Fibroblast of mammary gland (primary cell): Measurements from ENCODE around the gene RAB3C.

ENCODE experiments used
- DNase-seq: peaks from one replicate; pipeline ENCODE4 v3.0.0-alpha.2; 2010; ENCODE audit warnings: low read depth
- H3K4me3 ChIP-seq: 2 replicates; pipeline ENCODE4 v1.5.1; 2011; ENCODE audit warnings: low read depth, mild to moderate bottlenecking, low read length, moderate library complexity; ENCODE audit not compliant: control insufficient read depth
- TF ChIP-seq, protein P1 (sequence below): conservative IDR thresholded peaks from 2 replicates; pipeline ENCODE4 v1.5.1; 2011; ENCODE audit warnings: low read depth, low read length, inconsistent platforms; ENCODE audit not compliant: control insufficient read depth, insufficient read depth

The RAB3C gene

DNA sequence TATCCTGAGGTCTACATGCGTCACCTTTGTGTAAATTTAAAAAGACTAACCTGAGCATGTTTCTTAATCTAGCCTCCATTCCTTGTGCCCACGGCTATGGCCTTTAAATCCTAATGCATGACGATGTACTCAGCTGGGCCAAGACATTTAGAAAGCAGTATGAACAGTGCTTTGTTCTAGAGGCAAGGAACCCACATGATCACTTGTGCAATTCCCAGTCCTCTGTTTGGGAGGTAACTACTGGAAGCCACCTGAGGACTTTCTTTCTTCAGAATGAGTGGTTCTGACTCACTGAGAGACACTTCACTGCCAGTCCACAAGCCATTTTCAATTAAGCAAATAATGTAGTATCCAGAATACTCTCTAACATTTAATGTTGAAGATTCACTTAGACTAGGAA is 181.3 kb downstream of the RAB3C start:
- DNase-seq, result peak; percentile 20
- TF ChIP-seq, protein P1, sequence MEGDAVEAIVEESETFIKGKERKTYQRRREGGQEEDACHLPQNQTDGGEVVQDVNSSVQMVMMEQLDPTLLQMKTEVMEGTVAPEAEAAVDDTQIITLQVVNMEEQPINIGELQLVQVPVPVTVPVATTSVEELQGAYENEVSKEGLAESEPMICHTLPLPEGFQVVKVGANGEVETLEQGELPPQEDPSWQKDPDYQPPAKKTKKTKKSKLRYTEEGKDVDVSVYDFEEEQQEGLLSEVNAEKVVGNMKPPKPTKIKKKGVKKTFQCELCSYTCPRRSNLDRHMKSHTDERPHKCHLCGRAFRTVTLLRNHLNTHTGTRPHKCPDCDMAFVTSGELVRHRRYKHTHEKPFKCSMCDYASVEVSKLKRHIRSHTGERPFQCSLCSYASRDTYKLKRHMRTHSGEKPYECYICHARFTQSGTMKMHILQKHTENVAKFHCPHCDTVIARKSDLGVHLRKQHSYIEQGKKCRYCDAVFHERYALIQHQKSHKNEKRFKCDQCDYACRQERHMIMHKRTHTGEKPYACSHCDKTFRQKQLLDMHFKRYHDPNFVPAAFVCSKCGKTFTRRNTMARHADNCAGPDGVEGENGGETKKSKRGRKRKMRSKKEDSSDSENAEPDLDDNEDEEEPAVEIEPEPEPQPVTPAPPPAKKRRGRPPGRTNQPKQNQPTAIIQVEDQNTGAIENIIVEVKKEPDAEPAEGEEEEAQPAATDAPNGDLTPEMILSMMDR, result no peak
- no peak overlapping the region for H3K4me3 ChIP-seq

DNA sequence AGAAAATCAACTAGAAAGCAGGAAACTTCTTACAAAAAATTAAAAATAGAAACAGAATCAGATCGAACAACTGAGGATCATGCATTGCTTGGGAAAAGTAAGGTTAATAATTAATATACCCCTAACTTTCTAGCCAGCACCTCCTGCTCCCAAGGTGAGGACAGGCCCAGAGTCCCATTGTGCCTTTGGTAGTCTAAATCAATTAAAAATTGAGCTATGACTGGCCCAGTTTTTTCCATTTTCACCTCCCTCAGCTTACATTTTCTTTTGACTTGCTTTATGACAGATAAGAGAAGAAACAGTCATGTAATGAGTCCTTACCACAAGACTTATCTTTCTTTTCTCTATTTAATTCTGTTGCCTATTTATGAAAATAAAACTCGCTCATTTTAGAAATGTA is 182.2 kb downstream of the RAB3C start:
- no peak overlapping the region for H3K4me3 ChIP-seq
- no peak for DNase-seq
- TF ChIP-seq, protein P1, result no peak

DNA sequence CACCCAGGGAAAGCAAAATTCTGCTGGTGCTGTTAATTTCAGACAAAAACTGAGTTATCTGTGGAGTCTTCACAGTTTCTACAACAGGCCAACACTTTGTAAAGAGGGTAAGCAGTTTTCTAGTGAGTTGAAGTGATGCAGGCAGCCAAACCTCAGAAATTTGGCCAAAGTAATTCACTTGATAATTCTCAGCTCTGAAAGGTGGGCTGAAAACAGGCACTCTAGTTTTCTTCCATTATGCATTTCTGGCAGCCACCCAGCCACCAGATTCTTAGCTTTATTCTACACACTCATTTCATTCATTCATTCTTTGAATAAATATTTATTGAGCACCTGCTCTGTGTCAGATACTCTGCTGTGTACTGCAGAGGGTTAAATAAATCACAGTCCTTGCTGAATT is 184.2 kb downstream of the RAB3C start:
- DNase-seq, result no peak
- no peak overlapping the region for H3K4me3 ChIP-seq
- TF ChIP-seq, protein P1, result no peak

DNA sequence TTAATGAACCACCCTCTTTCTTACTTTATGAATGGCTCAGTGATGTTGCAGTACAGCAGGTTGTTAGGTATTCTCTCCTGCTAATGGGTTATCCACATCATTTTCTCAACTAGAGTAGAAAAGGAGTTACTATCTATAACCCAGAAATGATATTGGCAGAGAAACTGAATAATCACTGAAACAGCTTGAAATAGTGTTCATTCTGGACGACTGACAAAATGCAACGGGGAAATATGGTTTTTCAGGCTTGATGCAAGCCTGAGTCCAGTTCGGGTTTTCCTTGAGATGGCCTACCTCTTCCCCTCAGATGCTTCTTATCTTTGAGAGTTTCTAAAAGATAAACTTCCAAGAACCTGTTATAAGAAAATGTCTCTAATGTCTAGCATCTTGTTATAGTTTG is 187.3 kb downstream of the RAB3C start:
- TF ChIP-seq, protein P1, result no peak
- no peak overlapping the region for H3K4me3 ChIP-seq
- no peak for DNase-seq

- TF ChIP-seq, protein P1, result no peak
- no peak overlapping the region for H3K4me3 ChIP-seq
- DNase-seq, result no peak
Measured at GRCh38 chr5:58771796-58772195, 188.9 kb downstream of the RAB3C start.

DNA sequence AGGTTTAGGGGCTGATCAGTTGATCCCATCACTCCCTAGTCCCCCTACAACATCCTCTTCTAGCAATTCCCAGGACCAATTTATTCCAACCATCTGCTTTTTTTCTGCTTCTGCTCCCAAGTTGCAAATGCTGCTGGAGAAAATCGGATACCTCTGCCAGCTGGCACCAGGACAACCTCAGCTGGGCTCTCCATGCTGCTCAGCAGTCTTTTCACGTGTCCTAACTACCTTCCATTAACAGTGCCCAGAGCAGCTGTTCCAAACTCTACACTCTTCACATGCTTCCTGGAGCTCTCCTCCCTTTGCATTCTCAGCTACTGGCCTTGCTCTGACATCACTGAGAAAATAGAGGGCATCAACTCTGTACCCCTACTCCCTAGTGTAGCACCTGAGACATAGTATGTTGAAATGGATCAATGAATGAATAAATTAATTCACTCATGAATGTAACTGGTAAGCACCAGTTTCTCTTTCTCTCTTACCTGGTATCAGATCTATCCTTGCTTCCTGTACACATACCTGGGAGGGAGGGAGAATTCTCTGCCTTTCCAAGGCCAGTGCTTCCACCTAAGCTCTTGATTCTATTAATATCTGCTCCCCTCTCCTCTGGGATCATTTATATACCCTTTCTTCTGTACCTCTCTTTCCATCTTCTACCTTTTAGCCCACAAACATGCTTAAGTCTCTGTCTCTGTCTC is 191.0 kb downstream of the RAB3C start:
- TF ChIP-seq, protein P1, result no peak
- H3K4me3 ChIP-seq, result no peak overlapping the region
- DNase-seq, result no peak

DNA sequence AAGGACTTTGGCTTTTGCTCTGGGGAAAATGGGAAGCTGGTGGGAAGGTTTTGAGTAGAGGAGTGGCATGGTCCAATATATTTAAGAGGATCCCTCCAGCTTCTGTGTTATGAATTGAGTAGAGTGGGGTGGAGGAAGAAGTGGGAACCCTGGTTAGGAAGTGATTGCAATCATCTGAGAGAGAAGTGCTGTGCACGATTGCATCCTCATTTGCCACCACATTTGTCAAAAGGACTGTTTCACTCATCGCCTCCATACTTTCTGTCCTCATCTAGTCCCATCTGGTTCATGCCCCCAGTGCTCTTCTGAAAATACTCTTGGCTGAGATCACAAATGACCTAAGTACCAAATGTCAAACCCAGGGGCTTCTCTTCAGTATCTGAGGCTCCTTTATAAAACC is 192.1 kb downstream of the RAB3C start:
- no peak overlapping the region for H3K4me3 ChIP-seq
- DNase-seq, result no peak

More for the DNA sequence above, 192.1 kb downstream of the RAB3C start:
- TF ChIP-seq, protein P1, result no peak
